DND-41 (cell line): ENCODE results near the gene ALCAM.

Experiments
- ATAC-seq: fragments of 200-7000 bp; cut with Tn5 transposase; 3 replicates; pipeline ENCODE4 v1.9.1; 2021; ENCODE audit warnings: low read depth; ENCODE audit not compliant: insufficient read depth
- DNase-seq: peaks from one replicate; pipeline ENCODE4 v3.0.0-alpha.2; 2020
- H2AFZ ChIP-seq: 2 replicates; pipeline ENCODE4 v1.6.0; 2012; ENCODE audit warnings: low read depth, low read length
- H3K27ac ChIP-seq: 2 replicates; pipeline ENCODE4 v1.5.1; 2012; ENCODE audit warnings: low read length, inconsistent platforms
- H3K27me3 ChIP-seq: fragments of 200-600 bp; sonication (generic); 2 replicates; pipeline ENCODE4 v1.6.0; 2012; ENCODE audit warnings: low read length, mild to moderate bottlenecking, inconsistent platforms; ENCODE audit not compliant: insufficient read depth, poor library complexity
- H3K36me3 ChIP-seq: 2 replicates; pipeline ENCODE4 v1.5.1; 2012; ENCODE audit warnings: low read length, inconsistent platforms; ENCODE audit not compliant: insufficient read depth
- H3K4me1 ChIP-seq: 2 replicates; pipeline ENCODE4 v1.5.1; 2012; ENCODE audit warnings: mild to moderate bottlenecking, low read length; ENCODE audit not compliant: insufficient read depth
- H3K4me2 ChIP-seq: 2 replicates; pipeline ENCODE4 v1.6.0; 2012; ENCODE audit warnings: mild to moderate bottlenecking, moderate library complexity, low read length, inconsistent platforms; ENCODE audit not compliant: insufficient read depth
- H3K4me3 ChIP-seq, 2 experiments: fragments of 200-600 bp in 1 of 2; shearing (Covaris generic) in 1 of 2; 2 replicates each; pipeline ENCODE4 v1.5.1; 2012 to 2016; ENCODE audit warnings: inconsistent platforms in 2 of 2, low read length in 2 of 2, mild to moderate bottlenecking in 2 of 2, low read depth in 1 of 2, moderate library complexity in 1 of 2
- H3K79me2 ChIP-seq: 2 replicates; pipeline ENCODE4 v1.6.0; 2012; ENCODE audit warnings: low read length, inconsistent platforms; ENCODE audit not compliant: insufficient read depth
- H3K9ac ChIP-seq: 2 replicates; pipeline ENCODE4 v1.6.0; 2012; ENCODE audit warnings: low read depth, mild to moderate bottlenecking, inconsistent platforms, low read length, moderate library complexity
- H3K9me3 ChIP-seq: 2 replicates; pipeline ENCODE4 v1.5.1; 2012; ENCODE audit warnings: low read length, moderate library complexity, mild to moderate bottlenecking, inconsistent platforms; ENCODE audit not compliant: insufficient read depth, severe bottlenecking
- H4K20me1 ChIP-seq: 2 replicates; pipeline ENCODE4 v1.6.0; 2012; ENCODE audit warnings: low read length; ENCODE audit not compliant: insufficient read depth
- CTCF ChIP-seq: IDR thresholded peaks from 2 replicates; pipeline ENCODE4 v1.5.1; 2012; ENCODE audit warnings: borderline replicate concordance, low read length, moderate library complexity, mild to moderate bottlenecking; ENCODE audit not compliant: poor library complexity, severe bottlenecking; ENCODE audit errors: extremely low read depth
- EZH2 ChIP-seq: IDR thresholded peaks from 3 replicates; pipeline ENCODE4 v1.6.1; 2012; ENCODE audit warnings: borderline replicate concordance, low read depth, mild to moderate bottlenecking, moderate library complexity, low read length, inconsistent platforms; ENCODE audit not compliant: severe bottlenecking

Gene ALCAM

GRCh38 chr3:105584003-105584790 is 217.5 kb downstream of the ALCAM start:
- DNase-seq = no peak
- no peaks in the 10 kb centered on the region for H3K4me1 ChIP-seq
- H3K9ac ChIP-seq = no peak overlapping the region
- no peaks in the 10 kb centered on the region for H3K79me2 ChIP-seq
- no peaks in the 10 kb centered on the region for H3K36me3 ChIP-seq
- ATAC-seq = no peak
- no peaks in the 10 kb centered on the region for H4K20me1 ChIP-seq
- H3K4me3 ChIP-seq = no peak overlapping the region
- no peak overlapping the region for H3K4me2 ChIP-seq
- no peaks in the 10 kb centered on the region for H3K27me3 ChIP-seq
- no peaks in the 10 kb centered on the region for H3K9me3 ChIP-seq
- no peak overlapping the region for H3K27ac ChIP-seq
- no peak for TF ChIP-seq CTCF
- no peak for TF ChIP-seq EZH2
- no peak overlapping the region for H2AFZ ChIP-seq

GRCh38 chr3:105593315-105593714 is 226.6 kb downstream of the ALCAM start:
- H3K9ac ChIP-seq = no peak overlapping the region
- H4K20me1 ChIP-seq = no peaks in the 10 kb centered on the region
- H2AFZ ChIP-seq = no peak overlapping the region
- TF ChIP-seq CTCF (no peak), EZH2 (no peak)
- no peaks in the 10 kb centered on the region for H3K27me3 ChIP-seq
- no peak for DNase-seq
- H3K4me1 ChIP-seq = no peaks in the 10 kb centered on the region
- no peaks in the 10 kb centered on the region for H3K36me3 ChIP-seq
- no peaks in the 10 kb centered on the region for H3K79me2 ChIP-seq
- H3K4me3 ChIP-seq = no peak overlapping the region
- H3K9me3 ChIP-seq = no peaks in the 10 kb centered on the region
- no peak overlapping the region for H3K4me2 ChIP-seq
- H3K27ac ChIP-seq = no peak overlapping the region
- no peak for ATAC-seq

- ATAC-seq (no peak), DNase-seq (no peak)
- Histone ChIP-seq H3K79me2 (no peaks in the 10 kb centered on the region), H3K9me3 (no peaks in the 10 kb centered on the region), H2AFZ (no peak overlapping the region), H3K4me3 (no peak overlapping the region), H3K27ac (no peak overlapping the region), H3K36me3 (no peaks in the 10 kb centered on the region), H3K4me2 (no peak overlapping the region), H4K20me1 (no peaks in the 10 kb centered on the region), H3K4me1 (no peaks in the 10 kb centered on the region), H3K27me3 (no peaks in the 10 kb centered on the region), H3K9ac (no peak overlapping the region)
- no peak for TF ChIP-seq CTCF
- no peak for TF ChIP-seq EZH2
These were observed 227.5 kb downstream of the ALCAM start for GRCh38 chr3:105594219-105594618.
